ENCODE data around the gene DISC1. TPM values are rescaled to one million over a fixed set of nuclear protein-coding genes. Genes with fewer than 3 reads are reported as not detected.

Gene DISC1
- total and polyA plus RNA-seq, 2 of the 13 experiments (the other 11 are each of a cell fraction or from before 2014, with no cell fraction given) = 4.2 to 4.6 TPM

DNA sequence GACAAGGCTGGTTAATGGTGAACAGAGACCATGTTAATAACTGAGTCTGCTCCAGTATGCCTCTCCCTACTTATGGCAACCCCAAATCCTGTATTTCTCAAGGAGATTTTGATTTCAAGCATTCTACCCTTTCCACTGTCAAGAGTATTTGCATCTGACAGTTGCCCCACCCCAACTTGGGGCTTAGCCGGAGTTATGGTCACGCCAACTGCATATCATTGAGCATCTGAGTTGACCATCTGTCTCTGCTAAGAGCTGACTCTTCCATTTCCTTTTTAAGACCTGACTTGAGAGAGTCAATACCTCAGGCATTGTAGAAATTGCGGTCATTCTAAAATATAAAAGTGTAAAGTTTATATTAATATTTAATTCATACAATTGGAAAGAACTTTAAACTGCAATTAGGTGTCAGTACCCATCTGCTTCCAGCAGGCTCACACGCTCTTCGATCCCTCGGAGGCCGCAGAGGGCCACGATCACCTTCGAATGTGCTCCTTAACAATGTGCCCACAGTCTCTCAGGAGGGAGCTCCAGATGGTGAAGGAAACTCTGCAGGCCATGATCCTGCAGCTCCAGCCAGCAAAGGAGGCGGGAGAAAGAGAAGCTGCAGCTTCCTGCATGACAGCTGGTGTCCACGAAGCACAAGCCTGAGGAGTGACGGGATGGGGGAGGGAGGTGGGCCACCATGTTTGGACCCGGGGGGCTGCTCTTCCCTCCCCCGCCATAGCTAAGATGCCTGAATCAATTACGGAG lies 409.8 kb downstream of the DISC1 start:
- DNase-seq (ENCODE audit: low spot score) (no peak), FAIRE-seq (no peak), ATAC-seq (no peak)
- H3K4me2 ChIP-seq (ENCODE audit: low read depth, low read length) = no peak overlapping the region
- no peaks in the 10 kb centered on the region for H3K79me2 ChIP-seq (ENCODE audit: insufficient read depth, low read length)
- no peak overlapping the region for H3K4me3 ChIP-seq (replicated peaks in 1 of 3; ENCODE audit: insufficient read depth in 1 of 3, low read depth in 2 of 3, low read length in 3 of 3)
- H2AFZ ChIP-seq (ENCODE audit: low read length) = no peak overlapping the region
- H3K9me3 ChIP-seq (ENCODE audit: low read length) = no peaks in the 10 kb centered on the region
- no peaks in the 10 kb centered on the region for H4K20me1 ChIP-seq (ENCODE audit: insufficient read depth, low read length)
- CTCF ChIA-PET (ENCODE audit: low intra/inter-chr PET ratio, low total read pairs) = no interaction called here
- H3K4me1 ChIP-seq (ENCODE audit: insufficient read depth, low read length) = no peaks in the 10 kb centered on the region
- in situ Hi-C loops (cut with HindIII; ENCODE audit: extremely low pct_ligation_motif_present, low pct_unique_long_range_greater_than_20kb) = no loop called here
- TF ChIP-seq JDP2 (CRISPR knock-in tag; IDR thresholded peaks at IDR 0.05; ENCODE audit: borderline replicate concordance) (no peak), TSC22D2 (CRISPR knock-in tag; IDR thresholded peaks at IDR 0.05; ENCODE audit: borderline replicate concordance) (no peak), TOE1 (CRISPR knock-in tag; IDR thresholded peaks at IDR 0.05) (no peak), ZNF484 (CRISPR knock-in tag; IDR thresholded peaks at IDR 0.05; ENCODE audit: borderline replicate concordance, low read depth) (no peak), ZNF570 (CRISPR knock-in tag; IDR thresholded peaks at IDR 0.05; ENCODE audit: borderline replicate concordance) (no peak), ZNF234 (CRISPR knock-in tag; conservative IDR thresholded peaks at IDR 0.05) (no peak), ZNF292 (CRISPR knock-in tag; IDR thresholded peaks at IDR 0.05; ENCODE audit: borderline replicate concordance, low read depth) (no peak), ERF (CRISPR knock-in tag; IDR thresholded peaks at IDR 0.05) (no peak), ZNF839 (CRISPR knock-in tag; IDR thresholded peaks at IDR 0.05; ENCODE audit: borderline replicate concordance) (no peak), ZZZ3 (CRISPR knock-in tag; IDR thresholded peaks at IDR 0.05; ENCODE audit: borderline replicate concordance) (no peak)
- TF ChIP-seq, protein P1, sequence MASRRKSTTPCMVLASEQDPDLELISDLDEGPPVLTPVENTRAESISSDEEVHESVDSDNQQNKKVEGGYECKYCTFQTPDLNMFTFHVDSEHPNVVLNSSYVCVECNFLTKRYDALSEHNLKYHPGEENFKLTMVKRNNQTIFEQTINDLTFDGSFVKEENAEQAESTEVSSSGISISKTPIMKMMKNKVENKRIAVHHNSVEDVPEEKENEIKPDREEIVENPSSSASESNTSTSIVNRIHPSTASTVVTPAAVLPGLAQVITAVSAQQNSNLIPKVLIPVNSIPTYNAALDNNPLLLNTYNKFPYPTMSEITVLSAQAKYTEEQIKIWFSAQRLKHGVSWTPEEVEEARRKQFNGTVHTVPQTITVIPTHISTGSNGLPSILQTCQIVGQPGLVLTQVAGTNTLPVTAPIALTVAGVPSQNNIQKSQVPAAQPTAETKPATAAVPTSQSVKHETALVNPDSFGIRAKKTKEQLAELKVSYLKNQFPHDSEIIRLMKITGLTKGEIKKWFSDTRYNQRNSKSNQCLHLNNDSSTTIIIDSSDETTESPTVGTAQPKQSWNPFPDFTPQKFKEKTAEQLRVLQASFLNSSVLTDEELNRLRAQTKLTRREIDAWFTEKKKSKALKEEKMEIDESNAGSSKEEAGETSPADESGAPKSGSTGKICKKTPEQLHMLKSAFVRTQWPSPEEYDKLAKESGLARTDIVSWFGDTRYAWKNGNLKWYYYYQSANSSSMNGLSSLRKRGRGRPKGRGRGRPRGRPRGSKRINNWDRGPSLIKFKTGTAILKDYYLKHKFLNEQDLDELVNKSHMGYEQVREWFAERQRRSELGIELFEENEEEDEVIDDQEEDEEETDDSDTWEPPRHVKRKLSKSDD (CRISPR knock-in tag; IDR thresholded peaks at IDR 0.05; ENCODE audit: low read depth) = no peak
- TF ChIP-seq, protein P2, sequence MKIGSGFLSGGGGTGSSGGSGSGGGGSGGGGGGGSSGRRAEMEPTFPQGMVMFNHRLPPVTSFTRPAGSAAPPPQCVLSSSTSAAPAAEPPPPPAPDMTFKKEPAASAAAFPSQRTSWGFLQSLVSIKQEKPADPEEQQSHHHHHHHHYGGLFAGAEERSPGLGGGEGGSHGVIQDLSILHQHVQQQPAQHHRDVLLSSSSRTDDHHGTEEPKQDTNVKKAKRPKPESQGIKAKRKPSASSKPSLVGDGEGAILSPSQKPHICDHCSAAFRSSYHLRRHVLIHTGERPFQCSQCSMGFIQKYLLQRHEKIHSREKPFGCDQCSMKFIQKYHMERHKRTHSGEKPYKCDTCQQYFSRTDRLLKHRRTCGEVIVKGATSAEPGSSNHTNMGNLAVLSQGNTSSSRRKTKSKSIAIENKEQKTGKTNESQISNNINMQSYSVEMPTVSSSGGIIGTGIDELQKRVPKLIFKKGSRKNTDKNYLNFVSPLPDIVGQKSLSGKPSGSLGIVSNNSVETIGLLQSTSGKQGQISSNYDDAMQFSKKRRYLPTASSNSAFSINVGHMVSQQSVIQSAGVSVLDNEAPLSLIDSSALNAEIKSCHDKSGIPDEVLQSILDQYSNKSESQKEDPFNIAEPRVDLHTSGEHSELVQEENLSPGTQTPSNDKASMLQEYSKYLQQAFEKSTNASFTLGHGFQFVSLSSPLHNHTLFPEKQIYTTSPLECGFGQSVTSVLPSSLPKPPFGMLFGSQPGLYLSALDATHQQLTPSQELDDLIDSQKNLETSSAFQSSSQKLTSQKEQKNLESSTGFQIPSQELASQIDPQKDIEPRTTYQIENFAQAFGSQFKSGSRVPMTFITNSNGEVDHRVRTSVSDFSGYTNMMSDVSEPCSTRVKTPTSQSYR (CRISPR knock-in tag; IDR thresholded peaks at IDR 0.05; ENCODE audit: borderline replicate concordance) = no peak
- WGBS (ENCODE audit: low lambda C conversion rate) = 89% methylated on average over 15 of the region's 15 CpGs
- BruUV-seq (replicated peaks) = no TSS peak
- H3K27me3 ChIP-seq (ENCODE audit: control insufficient read depth in 1 of 2, insufficient read depth in 2 of 2, low read length in 2 of 2) = no peaks in the 10 kb centered on the region
- no peaks in the 10 kb centered on the region; a peak in 1 of 5 replicates for H3K36me3 ChIP-seq (replicated peaks in 1 of 2; ENCODE audit: control insufficient read depth in 1 of 2, insufficient read depth in 2 of 2, low read length in 2 of 2)
- intact Hi-C loops (cut with micrococcal nuclease; ENCODE audit: unreplicated experiment) = no loop called here
- H3K27ac ChIP-seq (ENCODE audit: extremely low read length, insufficient read depth, low read length) = no peak overlapping the region
- no peak overlapping the region for H3K9ac ChIP-seq (ENCODE audit: insufficient read depth, low read depth, low read length)
- POLR2A ChIA-PET = no interaction called here
